ENCODE results near the gene PADI1. TPM values are rescaled to one million over a fixed set of nuclear protein-coding genes. Genes with fewer than 3 reads are reported as not detected.

Gene PADI1
- total RNA-seq, 4 donors from 2014 or later: 0.27 to 2.5 (median 2.3) TPM; not detected in 1

GRCh38 chr1:17163789-17164666, 40.9 kb upstream of the PADI1 start:
- no peaks in the 10 kb centered on the region for H3K4me1 ChIP-seq
- no peak for ATAC-seq
- peaks cover 52% of the 10 kb centered on the region for H3K27me3 ChIP-seq
- no peaks in the 10 kb centered on the region for H3K36me3 ChIP-seq
- TF ChIP-seq CTCF (IDR thresholded peaks at IDR 0.05) (no peak), POLR2AphosphoS5 (IDR thresholded peaks at IDR 0.05) (no peak), POLR2A (IDR thresholded peaks at IDR 0.05) (no peak)
- no peaks in the 10 kb centered on the region for H3K9me3 ChIP-seq
- WGBS, 2 donors (ENCODE audit: low coverage in 1 of 2): 62 to 78% methylated on average over 10 to 12 of the region's 16 CpGs
- H3K27ac ChIP-seq: no peak overlapping the region
- H3K4me3 ChIP-seq: no peak overlapping the region

DNA sequence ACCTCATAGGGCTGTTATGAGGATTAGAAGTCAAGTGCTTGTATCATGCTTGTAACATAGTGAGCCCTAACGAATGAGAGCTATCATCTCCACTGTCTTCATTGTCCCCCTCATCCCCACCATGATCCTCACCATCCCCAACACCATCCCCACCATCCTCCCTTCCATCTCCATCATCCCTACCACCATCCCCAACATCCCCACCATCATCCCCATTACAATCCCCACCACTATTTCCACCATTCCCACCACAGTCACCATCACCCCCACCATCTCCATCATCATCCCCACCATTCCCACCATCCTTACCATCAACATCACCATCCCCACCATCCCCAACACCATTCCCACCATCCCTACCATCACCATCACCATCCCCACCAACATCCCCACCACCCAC, 39.1 kb upstream of the PADI1 start:
- ATAC-seq: no peak
- H3K9me3 ChIP-seq: no peaks in the 10 kb centered on the region
- H3K4me1 ChIP-seq: no peaks in the 10 kb centered on the region
- H3K27ac ChIP-seq: no peak overlapping the region
- 70 to 80% methylated on average over 1 of the region's 1 CpG for WGBS, 2 donors (ENCODE audit: low coverage in 1 of 2)
- H3K36me3 ChIP-seq: no peaks in the 10 kb centered on the region
- peaks cover 52% of the 10 kb centered on the region for H3K27me3 ChIP-seq
- no peak for TF ChIP-seq POLR2AphosphoS5 (IDR thresholded peaks at IDR 0.05)
- no peak for TF ChIP-seq CTCF (IDR thresholded peaks at IDR 0.05)
- no peak for TF ChIP-seq EP300 (IDR thresholded peaks at IDR 0.05)
- no peak for TF ChIP-seq POLR2A (IDR thresholded peaks at IDR 0.05)
- H3K4me3 ChIP-seq: no peak overlapping the region

DNA sequence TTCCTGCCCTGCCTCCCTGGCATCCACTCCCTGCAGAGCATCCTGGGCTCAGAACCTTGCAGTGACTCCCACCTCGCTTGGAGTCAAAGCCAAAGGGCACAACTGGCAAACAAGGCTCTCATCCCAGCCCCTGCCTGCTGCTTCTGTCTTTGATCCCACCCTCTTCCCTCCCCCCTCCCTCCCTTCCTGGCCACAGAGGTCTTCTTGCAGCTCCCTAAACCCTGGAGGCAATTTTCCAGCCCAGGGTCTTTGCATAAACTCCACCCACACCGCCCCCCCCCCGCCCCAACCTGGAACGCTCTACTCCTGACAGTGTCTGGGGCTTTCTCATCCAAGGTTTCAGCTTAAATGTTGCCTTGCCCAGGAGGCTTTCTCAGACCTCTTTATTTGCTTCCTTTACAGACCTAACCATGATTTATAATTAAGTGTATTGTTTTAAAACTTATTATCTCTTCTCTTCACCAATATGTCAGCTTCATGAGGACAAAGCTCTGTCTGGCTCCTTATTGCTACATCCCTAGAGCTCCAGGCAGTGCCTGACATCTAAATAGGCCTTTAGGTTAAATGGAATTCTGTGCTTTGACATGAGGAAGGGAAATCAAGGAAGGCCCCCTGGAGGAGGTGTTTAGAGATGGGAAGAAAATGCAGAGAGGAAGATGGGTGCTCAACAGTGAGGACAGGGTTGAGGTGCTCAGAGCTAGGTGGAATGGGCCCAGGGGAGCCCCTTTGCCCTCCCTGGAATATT, 37.7 kb upstream of the PADI1 start:
- ATAC-seq: no peak
- Histone ChIP-seq H3K36me3 (no peaks in the 10 kb centered on the region), H3K4me3 (no peak overlapping the region), H3K27me3 (peaks cover 54% of the 10 kb centered on the region), H3K9me3 (no peaks in the 10 kb centered on the region), H3K4me1 (no peaks in the 10 kb centered on the region), H3K27ac (no peak overlapping the region)
- TF ChIP-seq CTCF (IDR thresholded peaks at IDR 0.05) (no peak), POLR2AphosphoS5 (IDR thresholded peaks at IDR 0.05) (no peak), POLR2A (IDR thresholded peaks at IDR 0.05) (no peak), EP300 (IDR thresholded peaks at IDR 0.05) (no peak)
- WGBS, 2 donors (ENCODE audit: low coverage in 1 of 2): 21% methylated on average over 3 of the region's 4 CpGs; no CpG with 5 or more reads in 1 of the 2 donors

DNA sequence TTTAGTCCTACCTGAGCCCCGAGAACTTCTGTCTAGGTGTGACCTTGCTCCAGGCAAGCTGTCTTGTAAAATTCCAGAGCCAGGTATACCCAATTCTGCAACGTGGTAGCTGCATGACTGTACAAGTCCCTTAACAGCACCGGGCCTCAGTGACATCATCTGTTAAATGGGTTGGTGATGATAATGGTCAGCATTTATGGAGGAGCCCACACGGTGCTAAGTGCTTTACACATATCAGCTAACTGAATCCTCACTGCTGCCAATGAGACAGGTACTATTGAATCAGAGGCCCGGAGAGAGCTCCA, 37.2 kb upstream of the PADI1 start:
- no peaks in the 10 kb centered on the region for H3K9me3 ChIP-seq
- no peak for ATAC-seq
- H3K36me3 ChIP-seq: no peaks in the 10 kb centered on the region
- peaks cover 54% of the 10 kb centered on the region for H3K27me3 ChIP-seq
- no peak overlapping the region for H3K4me3 ChIP-seq
- no peak overlapping the region for H3K27ac ChIP-seq
- H3K4me1 ChIP-seq: no peaks in the 10 kb centered on the region
- 80 to 100% methylated on average over 1 to 2 of the region's 5 CpGs for WGBS, 2 donors (ENCODE audit: low coverage in 1 of 2)
- TF ChIP-seq POLR2A (IDR thresholded peaks at IDR 0.05) (no peak), EP300 (IDR thresholded peaks at IDR 0.05) (no peak)

DNA sequence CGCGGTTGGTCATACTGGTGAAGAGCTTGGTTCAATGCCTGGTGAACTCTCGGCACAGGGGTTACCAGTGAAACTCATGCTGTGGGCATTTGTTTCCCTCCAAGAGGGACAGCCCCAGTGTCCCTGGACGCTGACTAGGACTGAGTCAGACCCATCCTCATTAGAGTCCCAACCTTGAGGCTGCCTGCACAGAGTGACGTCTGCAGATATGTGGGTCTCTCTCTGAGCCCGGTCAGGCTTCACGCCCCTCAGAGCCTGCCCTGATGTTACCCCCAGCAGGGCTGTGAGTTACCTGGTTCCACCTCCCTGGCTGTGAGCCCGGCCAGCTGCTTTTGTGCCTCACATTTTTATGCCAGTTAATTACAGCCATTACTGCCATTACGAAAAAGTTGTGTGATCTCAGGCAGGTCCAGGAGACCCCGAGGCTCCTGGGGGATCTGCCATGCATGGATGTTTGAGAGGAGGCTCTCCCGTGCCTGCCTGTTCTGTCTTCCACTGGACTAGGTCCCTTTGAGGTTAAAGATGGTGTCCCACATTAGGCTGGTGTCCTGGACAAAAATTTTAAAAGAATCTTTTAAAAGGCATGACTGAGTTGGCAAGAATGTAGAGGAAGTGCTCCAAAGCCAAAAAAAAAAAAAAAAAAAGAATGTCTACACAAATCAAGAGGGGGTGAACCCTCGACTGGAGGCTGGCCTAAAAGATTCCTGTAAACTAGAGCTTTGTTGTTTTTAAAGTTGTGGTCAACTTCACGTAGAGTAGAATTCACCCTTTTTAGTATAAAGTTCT, 36.6 kb upstream of the PADI1 start:
- Histone ChIP-seq H3K36me3 (no peaks in the 10 kb centered on the region), H3K27ac (no peak overlapping the region), H3K4me1 (no peaks in the 10 kb centered on the region), H3K9me3 (no peaks in the 10 kb centered on the region), H3K27me3 (peaks cover 57% of the 10 kb centered on the region), H3K4me3 (no peak overlapping the region)
- TF ChIP-seq POLR2A (IDR thresholded peaks at IDR 0.05) (no peak), CTCF (IDR thresholded peaks at IDR 0.05) (no peak), EP300 (IDR thresholded peaks at IDR 0.05) (no peak), POLR2AphosphoS5 (IDR thresholded peaks at IDR 0.05) (no peak)
- WGBS, 2 donors (ENCODE audit: low coverage in 1 of 2): 25 to 38% methylated on average over 3 to 5 of the region's 13 CpGs
- no peak for ATAC-seq
